ENCODE measurements around the gene MAST4. TPM values are rescaled to one million over a fixed set of nuclear protein-coding genes. Genes with fewer than 3 reads are reported as not detected.

Gene MAST4
- total RNA-seq, 5 donors from 2014 or later (not counting 1 experiment from before 2014, with no cell fraction given), result 26.1 to 35.5 (median 32.0) TPM

DNA sequence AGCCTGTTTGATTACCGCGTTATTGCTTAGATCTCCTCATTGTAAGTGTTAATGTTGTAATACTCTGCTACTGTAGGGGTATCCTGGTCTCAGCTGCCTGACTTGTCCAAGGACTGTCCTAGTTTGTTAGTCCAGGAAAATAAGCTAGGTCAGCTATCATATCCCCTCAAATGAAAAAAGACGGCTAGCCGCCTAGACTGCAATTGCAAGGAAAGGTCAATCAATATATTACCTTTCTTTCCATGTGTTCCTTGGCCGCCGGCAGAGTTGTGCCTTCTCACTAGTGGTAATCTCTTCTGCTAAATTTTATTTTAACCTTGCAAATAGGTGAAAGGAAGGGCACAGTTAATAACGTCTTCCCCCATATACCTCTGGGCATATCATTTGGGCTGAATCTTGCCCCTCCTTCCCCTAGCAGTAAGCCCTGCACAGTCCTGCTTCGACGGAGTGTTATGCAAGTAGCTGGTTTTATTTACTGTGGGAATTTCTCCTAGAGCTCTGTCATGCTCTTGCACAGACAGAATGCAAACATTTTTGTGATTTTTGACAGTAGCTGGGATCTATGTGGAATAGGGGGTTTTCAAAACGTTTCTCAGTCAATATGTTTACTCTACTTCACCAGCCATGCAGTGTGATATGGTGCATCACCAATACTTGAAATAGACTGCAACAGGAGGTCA is 288.5 kb downstream of the MAST4 start:
- Histone ChIP-seq H3K4me3 (ENCODE audit: control insufficient read depth in 1 of 2, extremely low read depth in 1 of 2, low read length in 1 of 2) (no peak overlapping the region), H3K27ac (ENCODE audit: low read length) (no peak overlapping the region), H3K36me3 (ENCODE audit: control insufficient read depth in 2 of 2, extremely low read depth in 1 of 2, insufficient read depth in 1 of 2, low read length in 1 of 2) (no peaks in the 10 kb centered on the region), H3K27me3 (replicated peaks in 1 of 2; ENCODE audit: control insufficient read depth in 2 of 2, extremely low read depth in 1 of 2, insufficient read depth in 2 of 2, low read length in 1 of 2) (no peaks in the 10 kb centered on the region), H3K9me3 (no peaks in the 10 kb centered on the region), H3K4me1 (ENCODE audit: control insufficient read depth in 1 of 2, extremely low read depth in 1 of 2, insufficient read depth in 2 of 2, low read length in 2 of 2) (no peaks in the 10 kb centered on the region)
- Mint-ChIP-seq H3K4me3 (no peak overlapping the region), H3K4me1 (no peaks in the 10 kb centered on the region), H3K27me3 (no peaks in the 10 kb centered on the region), H3K36me3 (no peaks in the 10 kb centered on the region), H3K9me3 (no peaks in the 10 kb centered on the region), H3K27ac (no peak overlapping the region)
- DNase-seq (no peak), ATAC-seq (replicated peaks in 1 of 4) (no peak)
- WGBS (ENCODE audit: insufficient coverage), result no CpG with 5 or more reads among the region's 10 CpGs
- ChIA-PET POLR2A (interaction anchor here in 1 of 2 donors (0.6 kb wide), 1 partner anchor 160 kb away, joined by 3 read pairs; no protein-coding TSS in a partner anchor), CTCF (interaction anchor here in 1 of 2 donors (0.6 to 1.2 kb wide), 2 partner anchors 11 to 41 kb away, joined by 3 read pairs; no protein-coding TSS in a partner anchor)

DNA sequence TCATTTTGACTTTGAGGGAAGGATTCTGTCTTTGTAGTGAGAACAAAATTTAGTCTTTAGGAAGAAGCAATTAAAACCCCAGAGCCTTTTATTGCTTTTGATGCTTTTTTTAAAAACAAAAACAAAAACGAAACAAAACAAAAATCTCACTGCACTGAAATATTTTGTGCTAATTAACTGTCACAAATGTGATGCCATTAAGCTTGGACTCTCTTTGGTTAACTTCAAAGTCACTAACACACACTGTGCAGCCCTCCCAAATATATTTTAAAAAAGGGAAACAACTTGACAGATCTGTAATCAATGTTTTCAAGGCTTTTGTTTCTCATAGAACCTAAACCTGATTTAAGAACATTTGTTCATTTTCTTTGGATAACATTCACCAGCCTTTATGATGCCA is 290.7 kb downstream of the MAST4 start:
- Histone ChIP-seq H3K9me3 (no peaks in the 10 kb centered on the region), H3K4me3 (ENCODE audit: control insufficient read depth in 1 of 2, extremely low read depth in 1 of 2, low read length in 1 of 2) (no peak overlapping the region), H3K4me1 (ENCODE audit: control insufficient read depth in 1 of 2, extremely low read depth in 1 of 2, insufficient read depth in 2 of 2, low read length in 2 of 2) (no peaks in the 10 kb centered on the region), H3K27ac (ENCODE audit: low read length) (no peak overlapping the region), H3K36me3 (ENCODE audit: control insufficient read depth in 2 of 2, extremely low read depth in 1 of 2, insufficient read depth in 1 of 2, low read length in 1 of 2) (no peaks in the 10 kb centered on the region), H3K27me3 (replicated peaks in 1 of 2; ENCODE audit: control insufficient read depth in 2 of 2, extremely low read depth in 1 of 2, insufficient read depth in 2 of 2, low read length in 1 of 2) (no peaks in the 10 kb centered on the region)
- ChIA-PET POLR2A (interaction anchor here in 1 of 2 donors (0.5 kb wide), 1 partner anchor 1999 kb away, joined by 5 read pairs; no protein-coding TSS in a partner anchor), CTCF (no interaction called here)
- Mint-ChIP-seq H3K27me3 (peaks cover 0 to 4% of the 10 kb centered on the region in 2 donors), H3K4me1 (no peaks in the 10 kb centered on the region), H3K27ac (no peak overlapping the region), H3K4me3 (no peak overlapping the region), H3K36me3 (no peaks in the 10 kb centered on the region), H3K9me3 (no peaks in the 10 kb centered on the region)
- 0% methylated on average over 1 of the region's 1 CpG for WGBS (ENCODE audit: insufficient coverage)
- DNase-seq, result no peak
- no peak for ATAC-seq (replicated peaks in 1 of 4)

DNA sequence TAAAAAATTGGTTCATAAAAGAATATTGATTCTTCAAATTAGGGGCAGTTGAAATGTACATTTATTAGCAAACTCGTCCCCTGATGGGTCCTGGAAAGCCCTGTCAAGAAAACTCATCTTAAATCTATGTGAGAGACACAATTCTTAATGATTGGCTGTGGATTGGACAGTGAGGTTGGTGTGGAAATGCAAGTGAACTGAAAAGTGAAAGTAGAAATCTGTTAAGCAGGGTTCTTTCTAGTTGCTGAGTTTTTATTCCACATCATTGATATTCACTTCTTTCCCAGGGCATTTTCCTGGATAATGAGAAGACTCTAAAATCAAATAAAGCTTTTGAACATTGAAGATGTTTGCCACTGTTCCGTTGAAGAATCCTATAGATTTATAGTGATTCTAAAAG is 292.4 kb downstream of the MAST4 start:
- Histone ChIP-seq H3K27me3 (replicated peaks in 1 of 2; ENCODE audit: control insufficient read depth in 2 of 2, extremely low read depth in 1 of 2, insufficient read depth in 2 of 2, low read length in 1 of 2) (no peaks in the 10 kb centered on the region), H3K9me3 (no peaks in the 10 kb centered on the region), H3K36me3 (ENCODE audit: control insufficient read depth in 2 of 2, extremely low read depth in 1 of 2, insufficient read depth in 1 of 2, low read length in 1 of 2) (no peaks in the 10 kb centered on the region), H3K4me1 (ENCODE audit: control insufficient read depth in 1 of 2, extremely low read depth in 1 of 2, insufficient read depth in 2 of 2, low read length in 2 of 2) (no peaks in the 10 kb centered on the region), H3K4me3 (ENCODE audit: control insufficient read depth in 1 of 2, extremely low read depth in 1 of 2, low read length in 1 of 2) (no peak overlapping the region), H3K27ac (ENCODE audit: low read length) (no peak overlapping the region)
- DNase-seq (no peak), ATAC-seq (replicated peaks in 1 of 4) (no peak)
- Mint-ChIP-seq H3K36me3 (no peaks in the 10 kb centered on the region), H3K27me3 (peaks cover 0 to 4% of the 10 kb centered on the region in 2 donors), H3K4me3 (no peak overlapping the region), H3K27ac (no peak overlapping the region), H3K4me1 (no peaks in the 10 kb centered on the region), H3K9me3 (no peaks in the 10 kb centered on the region)
- WGBS (ENCODE audit: insufficient coverage), result no CpG with 5 or more reads among the region's 2 CpGs
- POLR2A ChIA-PET, result interaction anchor here in 1 of 2 donors (0.6 kb wide), 1 partner anchor 44 kb away, joined by 9 read pairs; no protein-coding TSS in a partner anchor
- CTCF ChIA-PET, result interaction anchor here in 1 of 2 donors (1.1 kb wide), 1 partner anchor 11 kb away, joined by 3 read pairs; no protein-coding TSS in a partner anchor

DNA sequence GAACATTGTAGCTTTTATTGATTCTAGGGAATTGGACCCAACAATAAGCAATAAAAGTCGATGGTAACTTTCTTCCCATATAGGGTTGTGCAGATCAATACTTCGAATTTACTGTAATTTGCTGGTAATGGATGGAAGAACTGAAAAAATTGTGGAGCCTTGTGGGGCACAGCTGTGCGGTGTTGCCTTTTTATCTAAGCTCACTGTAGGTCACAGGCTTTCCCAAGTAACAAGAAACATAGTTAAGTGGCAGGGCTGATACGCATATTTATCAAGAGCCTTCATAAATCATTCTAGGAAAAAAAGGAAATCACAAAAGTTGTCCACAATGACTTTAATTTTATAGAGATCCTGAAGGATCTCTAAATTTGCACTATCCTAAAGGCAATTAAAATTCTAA is 292.9 kb downstream of the MAST4 start:
- Histone ChIP-seq H3K27me3 (replicated peaks in 1 of 2; ENCODE audit: control insufficient read depth in 2 of 2, extremely low read depth in 1 of 2, insufficient read depth in 2 of 2, low read length in 1 of 2) (no peaks in the 10 kb centered on the region), H3K4me1 (ENCODE audit: control insufficient read depth in 1 of 2, extremely low read depth in 1 of 2, insufficient read depth in 2 of 2, low read length in 2 of 2) (no peaks in the 10 kb centered on the region), H3K9me3 (no peaks in the 10 kb centered on the region), H3K4me3 (ENCODE audit: control insufficient read depth in 1 of 2, extremely low read depth in 1 of 2, low read length in 1 of 2) (no peak overlapping the region), H3K36me3 (ENCODE audit: control insufficient read depth in 2 of 2, extremely low read depth in 1 of 2, insufficient read depth in 1 of 2, low read length in 1 of 2) (no peaks in the 10 kb centered on the region), H3K27ac (ENCODE audit: low read length) (no peak overlapping the region)
- Mint-ChIP-seq H3K27me3 (peaks cover 0 to 4% of the 10 kb centered on the region in 2 donors), H3K4me3 (no peak overlapping the region), H3K27ac (no peak overlapping the region), H3K4me1 (no peaks in the 10 kb centered on the region), H3K36me3 (no peaks in the 10 kb centered on the region), H3K9me3 (no peaks in the 10 kb centered on the region)
- WGBS (ENCODE audit: insufficient coverage), result no CpG with 5 or more reads among the region's 4 CpGs
- ATAC-seq (replicated peaks in 1 of 4), result no peak
- no peak for DNase-seq
- ChIA-PET POLR2A (interaction anchor here in 1 of 2 donors (0.6 kb wide), 1 partner anchor 45 kb away, joined by 9 read pairs; no protein-coding TSS in a partner anchor), CTCF (interaction anchor here in 1 of 2 donors (1.1 kb wide), 1 partner anchor 11 kb away, joined by 3 read pairs; no protein-coding TSS in a partner anchor)

DNA sequence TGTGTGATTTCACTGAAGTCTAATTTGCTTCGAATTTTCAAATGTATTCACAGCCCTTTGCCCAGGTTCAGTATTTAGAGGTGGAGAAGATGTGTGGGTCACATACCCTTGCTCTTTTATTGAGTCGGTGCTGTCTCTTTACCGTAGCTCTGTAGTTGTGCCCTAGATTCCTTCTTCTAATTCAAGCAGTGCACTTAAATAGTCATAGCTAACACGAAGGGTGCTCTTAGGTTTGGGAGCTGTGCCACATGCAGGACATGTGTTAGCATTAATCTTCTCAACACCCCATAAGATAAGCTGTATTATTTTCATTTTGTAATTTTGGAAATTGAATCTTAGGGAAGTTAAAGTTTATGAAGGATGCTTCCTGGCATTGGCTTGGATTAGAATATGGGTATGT is 293.3 kb downstream of the MAST4 start:
- H3K9me3 Mint-ChIP-seq, result no peaks in the 10 kb centered on the region
- no peaks in the 10 kb centered on the region for H3K36me3 ChIP-seq (ENCODE audit: control insufficient read depth in 2 of 2, extremely low read depth in 1 of 2, insufficient read depth in 1 of 2, low read length in 1 of 2)
- CTCF ChIA-PET, result interaction anchor here in 1 of 2 donors (1.1 kb wide), 1 partner anchor 12 kb away, joined by 3 read pairs; no protein-coding TSS in a partner anchor
- no peak overlapping the region for H3K4me3 ChIP-seq (ENCODE audit: control insufficient read depth in 1 of 2, extremely low read depth in 1 of 2, low read length in 1 of 2)
- no peaks in the 10 kb centered on the region for H3K36me3 Mint-ChIP-seq
- POLR2A ChIA-PET, result interaction anchor here (0.6 to 1.0 kb wide), 2 partner anchors 12 to 831 kb away, joined by 3 to 4 read pairs; no protein-coding TSS in a partner anchor
- no peak overlapping the region for H3K27ac ChIP-seq (ENCODE audit: low read length)
- H3K4me3 Mint-ChIP-seq, result no peak overlapping the region
- H3K27me3 Mint-ChIP-seq, result peaks cover 0 to 4% of the 10 kb centered on the region in 2 donors
- no peaks in the 10 kb centered on the region for H3K4me1 ChIP-seq (ENCODE audit: control insufficient read depth in 1 of 2, extremely low read depth in 1 of 2, insufficient read depth in 2 of 2, low read length in 2 of 2)
- no peak overlapping the region for H3K27ac Mint-ChIP-seq
- H3K4me1 Mint-ChIP-seq, result no peaks in the 10 kb centered on the region
- no peaks in the 10 kb centered on the region for H3K9me3 ChIP-seq
- DNase-seq (no peak), ATAC-seq (replicated peaks in 1 of 4) (no peak)
- H3K27me3 ChIP-seq (replicated peaks in 1 of 2; ENCODE audit: control insufficient read depth in 2 of 2, extremely low read depth in 1 of 2, insufficient read depth in 2 of 2, low read length in 1 of 2), result no peaks in the 10 kb centered on the region
- WGBS (ENCODE audit: insufficient coverage), result 100% methylated on average over 1 of the region's 4 CpGs

DNA sequence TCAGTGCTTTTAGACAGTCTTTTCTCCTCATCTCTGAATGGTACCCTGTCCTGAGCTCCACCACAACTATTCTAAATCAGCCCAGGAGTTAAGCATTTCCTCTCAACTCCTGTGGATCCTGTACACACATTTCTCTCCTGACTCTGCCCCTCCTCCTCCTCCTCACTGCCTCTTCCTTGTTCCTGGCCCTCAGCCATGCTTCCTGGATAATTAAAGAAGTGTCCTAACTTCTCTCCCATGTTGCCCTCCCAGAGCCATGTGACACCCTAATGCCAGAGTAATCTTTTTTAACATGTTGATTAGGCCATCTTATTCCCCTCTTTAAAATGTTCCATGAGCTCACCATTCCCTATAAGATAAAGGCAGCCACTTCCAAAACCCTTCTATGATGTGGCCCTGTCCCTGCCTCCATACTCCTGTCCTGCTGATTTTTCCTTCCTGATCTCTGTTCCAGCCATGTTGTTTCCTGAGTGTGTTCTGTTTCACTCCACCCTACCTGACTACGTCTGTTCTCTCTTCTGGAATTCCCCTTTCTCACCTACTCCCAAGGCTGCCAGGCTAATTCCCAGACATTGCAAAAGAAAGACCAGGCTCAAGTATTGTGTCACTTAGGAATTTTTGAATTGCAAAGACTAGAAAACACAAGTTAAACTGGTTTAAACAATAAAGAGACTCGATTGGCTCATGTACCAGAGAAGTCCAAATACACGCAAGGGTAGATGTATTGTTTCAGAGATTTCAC is 295.2 kb downstream of the MAST4 start:
- H3K27ac ChIP-seq (ENCODE audit: low read length), result no peak overlapping the region
- Mint-ChIP-seq H3K36me3 (no peaks in the 10 kb centered on the region), H3K27ac (no peak overlapping the region), H3K4me3 (no peak overlapping the region), H3K9me3 (no peaks in the 10 kb centered on the region), H3K27me3 (peaks cover 0 to 7% of the 10 kb centered on the region in 2 donors), H3K4me1 (no peaks in the 10 kb centered on the region)
- no peak overlapping the region for H3K4me3 ChIP-seq (ENCODE audit: control insufficient read depth in 1 of 2, extremely low read depth in 1 of 2, low read length in 1 of 2)
- H3K9me3 ChIP-seq, result no peaks in the 10 kb centered on the region
- no peaks in the 10 kb centered on the region for H3K4me1 ChIP-seq (ENCODE audit: control insufficient read depth in 1 of 2, extremely low read depth in 1 of 2, insufficient read depth in 2 of 2, low read length in 2 of 2)
- no peaks in the 10 kb centered on the region for H3K27me3 ChIP-seq (replicated peaks in 1 of 2; ENCODE audit: control insufficient read depth in 2 of 2, extremely low read depth in 1 of 2, insufficient read depth in 2 of 2, low read length in 1 of 2)
- ATAC-seq (replicated peaks in 1 of 4) (no peak), DNase-seq (no peak)
- ChIA-PET CTCF (no interaction called here), POLR2A (no interaction called here)
- H3K36me3 ChIP-seq (ENCODE audit: control insufficient read depth in 2 of 2, extremely low read depth in 1 of 2, insufficient read depth in 1 of 2, low read length in 1 of 2), result no peaks in the 10 kb centered on the region
- no CpG with 5 or more reads among the region's 3 CpGs for WGBS (ENCODE audit: insufficient coverage)
